GM23248 (cell line): ENCODE results near the gene BLOC1S1.

Source experiments
- EZH2 ChIP-seq: fragments of 200-600 bp; sonication (generic); IDR thresholded peaks from 2 replicates; pipeline ENCODE4 v1.6.1; 2018; ENCODE audit warnings: antibody characterized with exemption, mild to moderate bottlenecking; ENCODE audit not compliant: insufficient read depth, poor library complexity, severe bottlenecking
- EZH2phosphoT487 ChIP-seq: fragments of 200-600 bp; sonication (generic); IDR thresholded peaks from 2 replicates; pipeline ENCODE4 v1.6.1; 2018; ENCODE audit warnings: antibody characterized with exemption, moderate library complexity, mild to moderate bottlenecking, low read depth; ENCODE audit not compliant: insufficient read depth

GRCh38 chr12:55728186-55728938 is 12.5 kb downstream of the BLOC1S1 start:
- TF ChIP-seq EZH2 (no peak), EZH2phosphoT487 (no peak)
